ENCODE results near the gene RPN2. TPM values are rescaled to one million over a fixed set of nuclear protein-coding genes. Genes with fewer than 3 reads are reported as not detected.

Gene RPN2
- total and polyA plus RNA-seq, 4 donors: 153 to 241 (median 177) TPM

DNA sequence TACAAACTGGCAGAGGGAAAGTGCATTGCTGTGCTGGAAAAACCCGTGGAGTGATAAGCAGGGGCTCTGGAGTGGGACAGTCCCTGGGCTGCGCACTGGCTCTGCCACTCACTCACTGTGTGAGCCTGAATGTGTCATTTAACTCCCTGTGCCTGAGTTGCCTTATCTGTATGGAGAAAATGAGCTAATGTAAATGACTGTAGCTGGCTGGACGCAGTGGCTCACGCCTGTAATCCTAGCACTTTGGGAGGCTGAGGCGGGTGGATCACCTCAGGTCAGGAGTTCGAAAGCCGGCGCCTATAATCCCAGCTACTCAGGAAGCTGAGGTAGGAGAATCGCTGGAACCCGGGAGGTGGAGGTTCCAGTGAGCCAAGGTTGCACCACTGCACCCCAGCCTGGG lies 18.4 kb upstream of the RPN2 start:
- 89% methylated on average over 10 of the region's 10 CpGs for WGBS
- H3K27me3 ChIP-seq (ENCODE audit: control insufficient read depth in 4 of 4, insufficient read depth in 4 of 4, low read length in 3 of 4): no peaks in the 10 kb centered on the region

DNA sequence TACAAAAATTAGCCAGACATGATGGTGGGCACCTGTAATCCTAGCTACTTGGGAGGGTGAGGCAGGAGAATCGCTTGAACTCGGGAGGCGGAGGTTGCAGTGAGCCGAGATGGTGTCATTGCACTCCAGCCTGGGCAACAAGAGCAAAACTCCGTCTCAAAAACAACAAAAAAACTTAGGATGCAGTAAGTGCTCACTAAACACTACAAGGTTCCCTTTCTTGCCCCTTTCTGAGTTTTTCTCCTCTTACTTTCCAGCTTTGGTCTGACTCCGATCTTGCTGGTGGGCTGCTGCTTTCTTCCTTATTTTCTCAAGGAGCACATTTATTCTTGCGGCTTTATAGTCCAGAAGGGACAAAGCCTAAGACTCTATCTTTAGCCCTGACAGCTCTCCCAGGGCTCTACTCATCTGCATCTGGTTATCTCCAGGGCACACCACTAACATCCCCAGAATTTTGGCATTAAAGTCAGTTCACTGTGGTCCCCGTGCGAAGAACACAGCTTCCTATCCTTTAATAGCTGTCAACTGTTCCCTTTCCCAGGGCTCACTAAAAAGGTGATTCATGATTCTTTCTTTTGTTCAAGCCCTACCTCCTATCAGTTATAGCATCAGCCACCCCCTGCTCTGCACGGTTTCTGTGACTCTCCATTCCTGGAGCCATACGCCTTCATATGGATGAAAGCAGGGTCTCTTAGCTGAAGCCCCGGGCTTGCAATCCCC lies 17.1 kb upstream of the RPN2 start:
- Histone ChIP-seq H3K27me3 (ENCODE audit: control insufficient read depth in 4 of 4, insufficient read depth in 4 of 4, low read length in 3 of 4) (no peaks in the 10 kb centered on the region), H3K9ac (ENCODE audit: low read depth in 1 of 2, low read length in 2 of 2) (no peak overlapping the region), H3K36me3 (ENCODE audit: control insufficient read depth in 4 of 4, insufficient read depth in 3 of 4, low read depth in 1 of 4, low read length in 3 of 4) (peaks cover 0 to 3% (median 2%) of the 10 kb centered on the region in 4 donors), H3K27ac (ENCODE audit: low read depth in 1 of 2, low read length in 2 of 2) (no peak overlapping the region), H3K9me3 (ENCODE audit: control insufficient read depth in 4 of 4, low read length in 3 of 4) (no peaks in the 10 kb centered on the region), H3K4me1 (ENCODE audit: control insufficient read depth in 4 of 4, insufficient read depth in 4 of 4, low read length in 3 of 4) (no peaks in the 10 kb centered on the region), H3K4me3 (ENCODE audit: low read depth in 1 of 3, low read length in 3 of 3) (no peak overlapping the region)
- DNase-seq (ENCODE audit: low spot score): no peak
- WGBS: 92% methylated on average over 12 of the region's 12 CpGs
- TF ChIP-seq, protein P1, sequence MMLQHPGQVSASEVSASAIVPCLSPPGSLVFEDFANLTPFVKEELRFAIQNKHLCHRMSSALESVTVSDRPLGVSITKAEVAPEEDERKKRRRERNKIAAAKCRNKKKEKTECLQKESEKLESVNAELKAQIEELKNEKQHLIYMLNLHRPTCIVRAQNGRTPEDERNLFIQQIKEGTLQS (IDR thresholded peaks at IDR 0.05): no peak
- TF ChIP-seq NR2F2 (IDR thresholded peaks at IDR 0.05) (no peak), TAF1 (conservative IDR thresholded peaks at IDR 0.05) (no peak), FOXA2 (IDR thresholded peaks at IDR 0.05) (no peak), JUND (IDR thresholded peaks at IDR 0.05) (no peak), FOXA1 (IDR thresholded peaks at IDR 0.05) (no peak), HNF4A (conservative IDR thresholded peaks at IDR 0.05) (no peak), SP1 (IDR thresholded peaks at IDR 0.05) (no peak), RXRA (IDR thresholded peaks at IDR 0.05) (no peak), YY1 (IDR thresholded peaks at IDR 0.05) (no peak), RAD21 (IDR thresholded peaks at IDR 0.05) (no peak), HNF4G (IDR thresholded peaks at IDR 0.05) (no peak), EGR1 (IDR thresholded peaks at IDR 0.05; ENCODE audit: low read depth in 2 of 2) (no peak), GABPA (IDR thresholded peaks at IDR 0.05 in 1 of 2, conservative IDR thresholded peaks at IDR 0.05 in 1 of 2) (no peak)
- TF ChIP-seq, protein P2, sequence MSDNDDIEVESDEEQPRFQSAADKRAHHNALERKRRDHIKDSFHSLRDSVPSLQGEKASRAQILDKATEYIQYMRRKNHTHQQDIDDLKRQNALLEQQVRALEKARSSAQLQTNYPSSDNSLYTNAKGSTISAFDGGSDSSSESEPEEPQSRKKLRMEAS (IDR thresholded peaks at IDR 0.05): no peak
- TF ChIP-seq, protein P3, sequence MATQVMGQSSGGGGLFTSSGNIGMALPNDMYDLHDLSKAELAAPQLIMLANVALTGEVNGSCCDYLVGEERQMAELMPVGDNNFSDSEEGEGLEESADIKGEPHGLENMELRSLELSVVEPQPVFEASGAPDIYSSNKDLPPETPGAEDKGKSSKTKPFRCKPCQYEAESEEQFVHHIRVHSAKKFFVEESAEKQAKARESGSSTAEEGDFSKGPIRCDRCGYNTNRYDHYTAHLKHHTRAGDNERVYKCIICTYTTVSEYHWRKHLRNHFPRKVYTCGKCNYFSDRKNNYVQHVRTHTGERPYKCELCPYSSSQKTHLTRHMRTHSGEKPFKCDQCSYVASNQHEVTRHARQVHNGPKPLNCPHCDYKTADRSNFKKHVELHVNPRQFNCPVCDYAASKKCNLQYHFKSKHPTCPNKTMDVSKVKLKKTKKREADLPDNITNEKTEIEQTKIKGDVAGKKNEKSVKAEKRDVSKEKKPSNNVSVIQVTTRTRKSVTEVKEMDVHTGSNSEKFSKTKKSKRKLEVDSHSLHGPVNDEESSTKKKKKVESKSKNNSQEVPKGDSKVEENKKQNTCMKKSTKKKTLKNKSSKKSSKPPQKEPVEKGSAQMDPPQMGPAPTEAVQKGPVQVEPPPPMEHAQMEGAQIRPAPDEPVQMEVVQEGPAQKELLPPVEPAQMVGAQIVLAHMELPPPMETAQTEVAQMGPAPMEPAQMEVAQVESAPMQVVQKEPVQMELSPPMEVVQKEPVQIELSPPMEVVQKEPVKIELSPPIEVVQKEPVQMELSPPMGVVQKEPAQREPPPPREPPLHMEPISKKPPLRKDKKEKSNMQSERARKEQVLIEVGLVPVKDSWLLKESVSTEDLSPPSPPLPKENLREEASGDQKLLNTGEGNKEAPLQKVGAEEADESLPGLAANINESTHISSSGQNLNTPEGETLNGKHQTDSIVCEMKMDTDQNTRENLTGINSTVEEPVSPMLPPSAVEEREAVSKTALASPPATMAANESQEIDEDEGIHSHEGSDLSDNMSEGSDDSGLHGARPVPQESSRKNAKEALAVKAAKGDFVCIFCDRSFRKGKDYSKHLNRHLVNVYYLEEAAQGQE (IDR thresholded peaks at IDR 0.05): no peak
- TF ChIP-seq, protein P4, sequence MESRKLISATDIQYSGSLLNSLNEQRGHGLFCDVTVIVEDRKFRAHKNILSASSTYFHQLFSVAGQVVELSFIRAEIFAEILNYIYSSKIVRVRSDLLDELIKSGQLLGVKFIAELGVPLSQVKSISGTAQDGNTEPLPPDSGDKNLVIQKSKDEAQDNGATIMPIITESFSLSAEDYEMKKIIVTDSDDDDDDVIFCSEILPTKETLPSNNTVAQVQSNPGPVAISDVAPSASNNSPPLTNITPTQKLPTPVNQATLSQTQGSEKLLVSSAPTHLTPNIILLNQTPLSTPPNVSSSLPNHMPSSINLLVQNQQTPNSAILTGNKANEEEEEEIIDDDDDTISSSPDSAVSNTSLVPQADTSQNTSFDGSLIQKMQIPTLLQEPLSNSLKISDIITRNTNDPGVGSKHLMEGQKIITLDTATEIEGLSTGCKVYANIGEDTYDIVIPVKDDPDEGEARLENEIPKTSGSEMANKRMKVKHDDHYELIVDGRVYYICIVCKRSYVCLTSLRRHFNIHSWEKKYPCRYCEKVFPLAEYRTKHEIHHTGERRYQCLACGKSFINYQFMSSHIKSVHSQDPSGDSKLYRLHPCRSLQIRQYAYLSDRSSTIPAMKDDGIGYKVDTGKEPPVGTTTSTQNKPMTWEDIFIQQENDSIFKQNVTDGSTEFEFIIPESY (IDR thresholded peaks at IDR 0.05): no peak
- TF ChIP-seq, protein P5, sequence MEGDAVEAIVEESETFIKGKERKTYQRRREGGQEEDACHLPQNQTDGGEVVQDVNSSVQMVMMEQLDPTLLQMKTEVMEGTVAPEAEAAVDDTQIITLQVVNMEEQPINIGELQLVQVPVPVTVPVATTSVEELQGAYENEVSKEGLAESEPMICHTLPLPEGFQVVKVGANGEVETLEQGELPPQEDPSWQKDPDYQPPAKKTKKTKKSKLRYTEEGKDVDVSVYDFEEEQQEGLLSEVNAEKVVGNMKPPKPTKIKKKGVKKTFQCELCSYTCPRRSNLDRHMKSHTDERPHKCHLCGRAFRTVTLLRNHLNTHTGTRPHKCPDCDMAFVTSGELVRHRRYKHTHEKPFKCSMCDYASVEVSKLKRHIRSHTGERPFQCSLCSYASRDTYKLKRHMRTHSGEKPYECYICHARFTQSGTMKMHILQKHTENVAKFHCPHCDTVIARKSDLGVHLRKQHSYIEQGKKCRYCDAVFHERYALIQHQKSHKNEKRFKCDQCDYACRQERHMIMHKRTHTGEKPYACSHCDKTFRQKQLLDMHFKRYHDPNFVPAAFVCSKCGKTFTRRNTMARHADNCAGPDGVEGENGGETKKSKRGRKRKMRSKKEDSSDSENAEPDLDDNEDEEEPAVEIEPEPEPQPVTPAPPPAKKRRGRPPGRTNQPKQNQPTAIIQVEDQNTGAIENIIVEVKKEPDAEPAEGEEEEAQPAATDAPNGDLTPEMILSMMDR (IDR thresholded peaks at IDR 0.05; ENCODE audit: low read depth, low read length, missing input control): no peak

More for the DNA sequence above, 18.4 kb upstream of the RPN2 start:
- no peak overlapping the region for H3K4me3 ChIP-seq (ENCODE audit: low read depth in 1 of 3, low read length in 3 of 3)
- DNase-seq (ENCODE audit: low spot score): no peak
- no peaks in the 10 kb centered on the region for H3K9me3 ChIP-seq (ENCODE audit: control insufficient read depth in 4 of 4, low read length in 3 of 4)
- no peak for TF ChIP-seq RAD21 (IDR thresholded peaks at IDR 0.05)
- TF ChIP-seq RXRA (IDR thresholded peaks at IDR 0.05): no peak
- peaks cover 0 to 5% (median 0%) of the 10 kb centered on the region in 4 donors for H3K4me1 ChIP-seq (ENCODE audit: control insufficient read depth in 4 of 4, insufficient read depth in 4 of 4, low read length in 3 of 4)
- H3K27ac ChIP-seq (ENCODE audit: low read depth in 1 of 2, low read length in 2 of 2): no peak overlapping the region
- H3K36me3 ChIP-seq (ENCODE audit: control insufficient read depth in 4 of 4, insufficient read depth in 3 of 4, low read depth in 1 of 4, low read length in 3 of 4): no peaks in the 10 kb centered on the region
- no peak overlapping the region for H3K9ac ChIP-seq (ENCODE audit: low read depth in 1 of 2, low read length in 2 of 2)

Measured in liver (tissue), 9 donors.